Liver (tissue), 9 donors: ENCODE measurements around the gene FN3K. TPM values are rescaled to one million over a fixed set of nuclear protein-coding genes. Genes with fewer than 3 reads are reported as not detected.

Experiments used
- DNase-seq: peaks from one replicate; pipeline ENCODE4 v3.0.0-alpha.2; 2017; ENCODE audit warnings: low spot score
- H3K27ac ChIP-seq, 2 donors: one replicate each; pipeline ENCODE4 v1.7.0; 2013; ENCODE audit warnings: inconsistent platforms in 2 of 2, low read length in 2 of 2, control low read depth in 1 of 2, low read depth in 1 of 2, mild to moderate bottlenecking in 1 of 2
- H3K27me3 ChIP-seq, 4 donors: one replicate each; pipeline versions ENCODE4 v1.6.1 to v1.7.0; 2013; ENCODE audit warnings: low read length in 3 of 4, inconsistent platforms in 1 of 4, mild to moderate bottlenecking in 1 of 4, moderate library complexity in 1 of 4; ENCODE audit not compliant: control insufficient read depth in 4 of 4, insufficient read depth in 4 of 4
- H3K36me3 ChIP-seq, 4 donors: one replicate each; pipeline versions ENCODE4 v1.6.1 to v1.7.0; 2013; ENCODE audit warnings: low read length in 3 of 4, mild to moderate bottlenecking in 3 of 4, low read depth in 1 of 4, moderate library complexity in 1 of 4; ENCODE audit not compliant: control insufficient read depth in 4 of 4, insufficient read depth in 3 of 4
- H3K4me1 ChIP-seq, 4 donors: one replicate each; pipeline versions ENCODE4 v1.6.1 to v1.7.0; 2013; ENCODE audit warnings: low read length in 3 of 4, mild to moderate bottlenecking in 3 of 4, moderate library complexity in 1 of 4; ENCODE audit not compliant: control insufficient read depth in 4 of 4, insufficient read depth in 4 of 4
- H3K4me3 ChIP-seq, 3 donors: one replicate each; pipeline versions ENCODE4 v1.6.1 to v1.7.0; 2013; ENCODE audit warnings: low read length in 3 of 3, control low read depth in 1 of 3, low read depth in 1 of 3, mild to moderate bottlenecking in 1 of 3
- H3K9ac ChIP-seq, 2 donors: one replicate each; pipeline ENCODE4 v1.7.0; 2013; ENCODE audit warnings: low read length in 2 of 2, mild to moderate bottlenecking in 2 of 2, moderate library complexity in 2 of 2, control low read depth in 1 of 2, low read depth in 1 of 2
- H3K9me3 ChIP-seq, 4 donors: one replicate each; pipeline versions ENCODE4 v1.6.1 to v1.7.0; 2013; ENCODE audit warnings: low read length in 3 of 4; ENCODE audit not compliant: control insufficient read depth in 4 of 4
- EGR1 ChIP-seq, 2 donors: IDR thresholded peaks; 2 replicates each; pipeline ENCODE4 v1.6.1; 2016 to 2018; ENCODE audit warnings: antibody characterized with exemption in 2 of 2, low read depth in 2 of 2
- FOXA1 ChIP-seq: IDR thresholded peaks from 2 replicates; pipeline ENCODE4 v1.6.1; 2016; ENCODE audit warnings: antibody characterized with exemption
- FOXA2 ChIP-seq: IDR thresholded peaks from 2 replicates; pipeline ENCODE4 v1.6.1; 2016; ENCODE audit warnings: antibody characterized with exemption
- GABPA ChIP-seq, 2 donors: IDR thresholded peaks in 1 of 2; conservative IDR thresholded peaks in 1 of 2; 2 replicates each; pipeline ENCODE4 v1.6.1; 2016; ENCODE audit warnings: antibody characterized with exemption in 2 of 2, mild to moderate bottlenecking in 1 of 2, moderate library complexity in 1 of 2
- HNF4A ChIP-seq, 2 donors: conservative IDR thresholded peaks; 2 replicates each; pipeline ENCODE4 v1.6.1; 2016; ENCODE audit warnings: antibody characterized with exemption in 2 of 2, mild to moderate bottlenecking in 2 of 2
- HNF4G ChIP-seq: IDR thresholded peaks from 2 replicates; pipeline ENCODE4 v1.6.1; 2016; ENCODE audit warnings: antibody characterized with exemption
- JUND ChIP-seq, 2 donors: IDR thresholded peaks; 2 replicates each; pipeline ENCODE4 v1.6.1; 2016; ENCODE audit warnings: antibody characterized with exemption in 2 of 2
- MAX ChIP-seq: IDR thresholded peaks from 2 replicates; pipeline ENCODE4 v1.6.1; 2016; ENCODE audit warnings: antibody characterized with exemption
- NR2F2 ChIP-seq: IDR thresholded peaks from 2 replicates; pipeline ENCODE4 v1.6.1; 2016; ENCODE audit warnings: antibody characterized with exemption
- RAD21 ChIP-seq, 2 donors: IDR thresholded peaks; 2 replicates each; pipeline ENCODE4 v1.6.1; 2016; ENCODE audit warnings: antibody characterized with exemption in 2 of 2, mild to moderate bottlenecking in 2 of 2
- RXRA ChIP-seq, 2 donors: IDR thresholded peaks; 2 replicates each; pipeline ENCODE4 v1.6.1; 2017 to 2018; ENCODE audit warnings: antibody characterized with exemption in 2 of 2, mild to moderate bottlenecking in 1 of 2
- SP1 ChIP-seq: IDR thresholded peaks from 2 replicates; pipeline ENCODE4 v1.6.1; 2018; ENCODE audit warnings: antibody characterized with exemption, mild to moderate bottlenecking
- TAF1 ChIP-seq: conservative IDR thresholded peaks from 2 replicates; pipeline ENCODE4 v1.6.1; 2016; ENCODE audit warnings: antibody characterized with exemption, mild to moderate bottlenecking
- YY1 ChIP-seq: IDR thresholded peaks from 2 replicates; pipeline ENCODE4 v1.6.1; 2016; ENCODE audit warnings: antibody characterized with exemption, mild to moderate bottlenecking
- WGBS: extraction: QIAGEN DNeasy Blood & Tissue Kit; methylation state at CpG from one replicate; pipeline ENCODE4 v1.1.7; 2013; 5-methylcytosine and 5-hydroxymethylcytosine counted together
- polyA plus RNA-seq, 2 donors: library from polyadenylated mRNA; stranded (reverse) in 1 of 2; unstranded in 1 of 2; fragments of 200-250 nt in 1 of 2; fragments of >200 nt in 1 of 2; fragmentation: Nextera tagmentation in 1 of 2; extraction: Ambion mirVana in 1 of 2; gene quantifications; one replicate each; pipeline versions ENCODE4 v1.2.1 to v1.2.3, GENCODE V29; 2013 to 2015
- total RNA-seq, 2 donors: library from RNA; depleted of rRNA; stranded (reverse); fragments of >200 nt; gene quantifications; one replicate each; pipeline ENCODE4 v1.2.3, GENCODE V29; 2014
- TF ChIP-seq, protein P1 (sequence below): IDR thresholded peaks from 2 replicates; pipeline ENCODE4 v1.6.1; 2016; ENCODE audit warnings: antibody characterized with exemption
- TF ChIP-seq, protein P2 (sequence below): IDR thresholded peaks from 2 replicates; pipeline ENCODE4 v1.6.1; 2016; ENCODE audit warnings: antibody characterized with exemption, mild to moderate bottlenecking
- TF ChIP-seq, protein P3 (sequence below): fragments of 150-350 bp; IDR thresholded peaks from 2 replicates; pipeline ENCODE4 v1.5.1; 2017; ENCODE audit warnings: improper control_type of control experiment, low read depth, low read length; ENCODE audit not compliant: missing input control
- TF ChIP-seq, protein P4 (sequence below): IDR thresholded peaks from 2 replicates; pipeline ENCODE4 v1.6.1; 2016; ENCODE audit warnings: antibody characterized with exemption
- donor health status: healthy.
- donor health status: healthy.
- donor health status: healthy.
- donor health status: healthy.
- donor health status: healthy.

Gene FN3K
- total and polyA plus RNA-seq, 4 donors, result 18.4 to 28.7 (median 22.9) TPM

DNA sequence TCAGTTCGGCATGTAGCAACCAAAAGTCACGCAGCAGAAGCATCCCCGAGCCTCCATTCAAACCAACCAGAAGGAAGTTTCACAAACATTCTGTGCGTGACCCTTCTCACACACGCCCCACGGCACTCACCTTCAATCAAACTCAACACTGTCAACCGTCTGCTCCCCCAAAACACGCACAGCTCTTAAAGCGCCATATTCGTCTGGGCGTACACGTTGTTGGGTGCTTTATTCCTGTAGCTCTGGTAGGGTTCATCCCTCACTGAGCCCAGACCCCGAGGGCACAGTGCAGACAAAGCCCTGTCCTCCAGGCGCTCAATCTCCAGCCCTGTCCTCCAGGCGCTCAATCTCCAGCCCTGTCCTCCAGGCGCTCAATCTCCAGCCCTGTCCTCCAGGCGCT, 39.2 kb upstream of the FN3K start:
- H3K27me3 ChIP-seq, result no peaks in the 10 kb centered on the region
- H3K27ac ChIP-seq, result no peak overlapping the region
- H3K9me3 ChIP-seq, result peaks cover 0 to 6% (median 2%) of the 10 kb centered on the region in 4 donors
- no peak overlapping the region for H3K4me3 ChIP-seq
- WGBS, result 96% methylated on average over 16 of the region's 17 CpGs
- peaks cover 10 to 22% (median 15%) of the 10 kb centered on the region in 4 donors for H3K4me1 ChIP-seq
- no peaks in the 10 kb centered on the region for H3K36me3 ChIP-seq
- TF ChIP-seq, protein P1, sequence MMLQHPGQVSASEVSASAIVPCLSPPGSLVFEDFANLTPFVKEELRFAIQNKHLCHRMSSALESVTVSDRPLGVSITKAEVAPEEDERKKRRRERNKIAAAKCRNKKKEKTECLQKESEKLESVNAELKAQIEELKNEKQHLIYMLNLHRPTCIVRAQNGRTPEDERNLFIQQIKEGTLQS, result no peak
- TF ChIP-seq GABPA (IDR thresholded peaks at IDR 0.05 in 1 of 2, conservative IDR thresholded peaks at IDR 0.05 in 1 of 2), result no peak
- TF ChIP-seq NR2F2, result no peak
- no peak for TF ChIP-seq JUND (IDR thresholded peaks at IDR 0.05)
- TF ChIP-seq, protein P2, sequence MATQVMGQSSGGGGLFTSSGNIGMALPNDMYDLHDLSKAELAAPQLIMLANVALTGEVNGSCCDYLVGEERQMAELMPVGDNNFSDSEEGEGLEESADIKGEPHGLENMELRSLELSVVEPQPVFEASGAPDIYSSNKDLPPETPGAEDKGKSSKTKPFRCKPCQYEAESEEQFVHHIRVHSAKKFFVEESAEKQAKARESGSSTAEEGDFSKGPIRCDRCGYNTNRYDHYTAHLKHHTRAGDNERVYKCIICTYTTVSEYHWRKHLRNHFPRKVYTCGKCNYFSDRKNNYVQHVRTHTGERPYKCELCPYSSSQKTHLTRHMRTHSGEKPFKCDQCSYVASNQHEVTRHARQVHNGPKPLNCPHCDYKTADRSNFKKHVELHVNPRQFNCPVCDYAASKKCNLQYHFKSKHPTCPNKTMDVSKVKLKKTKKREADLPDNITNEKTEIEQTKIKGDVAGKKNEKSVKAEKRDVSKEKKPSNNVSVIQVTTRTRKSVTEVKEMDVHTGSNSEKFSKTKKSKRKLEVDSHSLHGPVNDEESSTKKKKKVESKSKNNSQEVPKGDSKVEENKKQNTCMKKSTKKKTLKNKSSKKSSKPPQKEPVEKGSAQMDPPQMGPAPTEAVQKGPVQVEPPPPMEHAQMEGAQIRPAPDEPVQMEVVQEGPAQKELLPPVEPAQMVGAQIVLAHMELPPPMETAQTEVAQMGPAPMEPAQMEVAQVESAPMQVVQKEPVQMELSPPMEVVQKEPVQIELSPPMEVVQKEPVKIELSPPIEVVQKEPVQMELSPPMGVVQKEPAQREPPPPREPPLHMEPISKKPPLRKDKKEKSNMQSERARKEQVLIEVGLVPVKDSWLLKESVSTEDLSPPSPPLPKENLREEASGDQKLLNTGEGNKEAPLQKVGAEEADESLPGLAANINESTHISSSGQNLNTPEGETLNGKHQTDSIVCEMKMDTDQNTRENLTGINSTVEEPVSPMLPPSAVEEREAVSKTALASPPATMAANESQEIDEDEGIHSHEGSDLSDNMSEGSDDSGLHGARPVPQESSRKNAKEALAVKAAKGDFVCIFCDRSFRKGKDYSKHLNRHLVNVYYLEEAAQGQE, result no peak
- TF ChIP-seq HNF4A (conservative IDR thresholded peaks at IDR 0.05), result no peak
- no peak for TF ChIP-seq SP1
- TF ChIP-seq EGR1 (IDR thresholded peaks at IDR 0.05; ENCODE audit: low read depth in 2 of 2), result no peak
- no peak for TF ChIP-seq FOXA2
- TF ChIP-seq MAX, result no peak
- no peak for TF ChIP-seq FOXA1
- TF ChIP-seq RAD21 (IDR thresholded peaks at IDR 0.05), result no peak
- no peak for TF ChIP-seq RXRA (IDR thresholded peaks at IDR 0.05)
- TF ChIP-seq, protein P3, sequence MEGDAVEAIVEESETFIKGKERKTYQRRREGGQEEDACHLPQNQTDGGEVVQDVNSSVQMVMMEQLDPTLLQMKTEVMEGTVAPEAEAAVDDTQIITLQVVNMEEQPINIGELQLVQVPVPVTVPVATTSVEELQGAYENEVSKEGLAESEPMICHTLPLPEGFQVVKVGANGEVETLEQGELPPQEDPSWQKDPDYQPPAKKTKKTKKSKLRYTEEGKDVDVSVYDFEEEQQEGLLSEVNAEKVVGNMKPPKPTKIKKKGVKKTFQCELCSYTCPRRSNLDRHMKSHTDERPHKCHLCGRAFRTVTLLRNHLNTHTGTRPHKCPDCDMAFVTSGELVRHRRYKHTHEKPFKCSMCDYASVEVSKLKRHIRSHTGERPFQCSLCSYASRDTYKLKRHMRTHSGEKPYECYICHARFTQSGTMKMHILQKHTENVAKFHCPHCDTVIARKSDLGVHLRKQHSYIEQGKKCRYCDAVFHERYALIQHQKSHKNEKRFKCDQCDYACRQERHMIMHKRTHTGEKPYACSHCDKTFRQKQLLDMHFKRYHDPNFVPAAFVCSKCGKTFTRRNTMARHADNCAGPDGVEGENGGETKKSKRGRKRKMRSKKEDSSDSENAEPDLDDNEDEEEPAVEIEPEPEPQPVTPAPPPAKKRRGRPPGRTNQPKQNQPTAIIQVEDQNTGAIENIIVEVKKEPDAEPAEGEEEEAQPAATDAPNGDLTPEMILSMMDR, result no peak
- no peak for TF ChIP-seq YY1
- TF ChIP-seq TAF1, result no peak
- no peak for TF ChIP-seq HNF4G
- TF ChIP-seq, protein P4, sequence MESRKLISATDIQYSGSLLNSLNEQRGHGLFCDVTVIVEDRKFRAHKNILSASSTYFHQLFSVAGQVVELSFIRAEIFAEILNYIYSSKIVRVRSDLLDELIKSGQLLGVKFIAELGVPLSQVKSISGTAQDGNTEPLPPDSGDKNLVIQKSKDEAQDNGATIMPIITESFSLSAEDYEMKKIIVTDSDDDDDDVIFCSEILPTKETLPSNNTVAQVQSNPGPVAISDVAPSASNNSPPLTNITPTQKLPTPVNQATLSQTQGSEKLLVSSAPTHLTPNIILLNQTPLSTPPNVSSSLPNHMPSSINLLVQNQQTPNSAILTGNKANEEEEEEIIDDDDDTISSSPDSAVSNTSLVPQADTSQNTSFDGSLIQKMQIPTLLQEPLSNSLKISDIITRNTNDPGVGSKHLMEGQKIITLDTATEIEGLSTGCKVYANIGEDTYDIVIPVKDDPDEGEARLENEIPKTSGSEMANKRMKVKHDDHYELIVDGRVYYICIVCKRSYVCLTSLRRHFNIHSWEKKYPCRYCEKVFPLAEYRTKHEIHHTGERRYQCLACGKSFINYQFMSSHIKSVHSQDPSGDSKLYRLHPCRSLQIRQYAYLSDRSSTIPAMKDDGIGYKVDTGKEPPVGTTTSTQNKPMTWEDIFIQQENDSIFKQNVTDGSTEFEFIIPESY, result no peak
- H3K9ac ChIP-seq, result no peak overlapping the region
- no peak for DNase-seq
